ENCODE results near the gene ADCY1. TPM values are rescaled to one million over a fixed set of nuclear protein-coding genes. Genes with fewer than 3 reads are reported as not detected.

The ADCY1 gene
- total RNA-seq, 1 experiment from 2014 or later, result 0.71 TPM

DNA sequence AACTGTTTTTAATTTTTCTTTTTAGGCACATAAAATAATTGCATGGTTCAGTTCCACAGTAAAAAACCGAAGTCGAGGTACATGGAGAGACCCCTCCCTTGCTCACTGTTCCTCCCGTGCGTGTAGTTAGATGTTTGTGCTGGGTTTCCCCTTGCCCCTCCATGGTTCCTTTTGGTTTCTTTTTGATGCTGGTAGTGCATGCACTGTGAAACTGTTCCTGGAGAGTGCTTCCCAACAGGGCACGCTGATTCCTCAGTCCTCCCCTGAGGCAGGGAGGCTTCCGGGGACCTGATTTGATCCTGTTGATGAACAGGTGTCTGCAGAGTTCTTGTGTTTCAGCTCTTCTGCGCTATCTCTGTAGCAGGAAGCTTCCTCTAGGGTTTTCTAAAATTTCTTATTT, 69.5 kb downstream of the ADCY1 start:
- no peak for TF ChIP-seq EZH2 (IDR thresholded peaks at IDR 0.05; ENCODE audit: borderline replicate concordance, low read depth, low read length, poor library complexity, severe bottlenecking)
- TF ChIP-seq CTCF (conservative IDR thresholded peaks at IDR 0.05; ENCODE audit: low read depth, low read length), result no peak
- intact Hi-C loops (cut with micrococcal nuclease; ENCODE audit: unreplicated experiment), result no loop called here
- CTCF ChIA-PET, result no interaction called here
- no peaks in the 10 kb centered on the region for H3K36me3 ChIP-seq (ENCODE audit: insufficient read depth, low read length, poor library complexity, severe bottlenecking)
- H3K4me1 ChIP-seq (ENCODE audit: insufficient read depth, low read length, poor library complexity, severe bottlenecking), result no peaks in the 10 kb centered on the region
- BruUV-seq (replicated peaks), result no TSS peak
- no peaks in the 10 kb centered on the region for H3K9me3 ChIP-seq (ENCODE audit: low read depth, low read length, poor library complexity, severe bottlenecking)
- DNase-seq (ENCODE audit: low spot score), result no peak
- no peaks in the 10 kb centered on the region for H3K27me3 ChIP-seq (replicated peaks; ENCODE audit: insufficient read depth, low read depth, low read length, poor library complexity)
- POLR2A ChIA-PET (ENCODE audit: low non-redundant PET), result no interaction called here
- no peak overlapping the region for H3K27ac ChIP-seq (ENCODE audit: low read depth, low read length, poor library complexity, severe bottlenecking)
- H3K4me3 ChIP-seq (ENCODE audit: low read depth, low read length, poor library complexity, severe bottlenecking), result no peak overlapping the region

DNA sequence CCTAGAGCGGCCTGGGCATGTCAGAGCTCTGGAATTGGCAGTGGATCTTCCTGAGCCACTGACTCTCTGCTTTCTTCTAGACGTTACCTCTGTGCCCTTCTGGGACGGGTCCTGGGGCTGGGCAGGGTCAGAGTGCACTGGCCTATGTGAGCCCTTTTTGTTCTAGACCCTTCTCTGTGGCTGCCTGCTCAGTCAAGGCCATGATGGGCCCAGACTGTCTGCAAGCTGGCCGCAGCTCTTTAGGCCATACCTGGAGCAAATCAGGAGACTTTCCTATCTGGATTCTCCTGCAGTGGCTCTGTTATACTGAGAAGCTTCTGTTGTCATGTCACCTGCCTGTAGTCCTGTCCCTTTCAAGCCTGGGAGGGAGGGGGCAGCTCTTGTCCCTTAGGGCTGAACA, 70.1 kb downstream of the ADCY1 start:
- ChIA-PET POLR2A (ENCODE audit: low non-redundant PET) (no interaction called here), CTCF (no interaction called here)
- Histone ChIP-seq H3K36me3 (ENCODE audit: insufficient read depth, low read length, poor library complexity, severe bottlenecking) (no peaks in the 10 kb centered on the region), H3K27ac (ENCODE audit: low read depth, low read length, poor library complexity, severe bottlenecking) (no peak overlapping the region), H3K4me1 (ENCODE audit: insufficient read depth, low read length, poor library complexity, severe bottlenecking) (no peaks in the 10 kb centered on the region), H3K27me3 (replicated peaks; ENCODE audit: insufficient read depth, low read depth, low read length, poor library complexity) (no peaks in the 10 kb centered on the region), H3K9me3 (ENCODE audit: low read depth, low read length, poor library complexity, severe bottlenecking) (no peaks in the 10 kb centered on the region), H3K4me3 (ENCODE audit: low read depth, low read length, poor library complexity, severe bottlenecking) (no peak overlapping the region)
- intact Hi-C loops (cut with micrococcal nuclease; ENCODE audit: unreplicated experiment), result no loop called here
- no peak for TF ChIP-seq CTCF (conservative IDR thresholded peaks at IDR 0.05; ENCODE audit: low read depth, low read length)
- TF ChIP-seq EZH2 (IDR thresholded peaks at IDR 0.05; ENCODE audit: borderline replicate concordance, low read depth, low read length, poor library complexity, severe bottlenecking), result no peak
- BruUV-seq (replicated peaks), result no TSS peak
- no peak for DNase-seq (ENCODE audit: low spot score)

DNA sequence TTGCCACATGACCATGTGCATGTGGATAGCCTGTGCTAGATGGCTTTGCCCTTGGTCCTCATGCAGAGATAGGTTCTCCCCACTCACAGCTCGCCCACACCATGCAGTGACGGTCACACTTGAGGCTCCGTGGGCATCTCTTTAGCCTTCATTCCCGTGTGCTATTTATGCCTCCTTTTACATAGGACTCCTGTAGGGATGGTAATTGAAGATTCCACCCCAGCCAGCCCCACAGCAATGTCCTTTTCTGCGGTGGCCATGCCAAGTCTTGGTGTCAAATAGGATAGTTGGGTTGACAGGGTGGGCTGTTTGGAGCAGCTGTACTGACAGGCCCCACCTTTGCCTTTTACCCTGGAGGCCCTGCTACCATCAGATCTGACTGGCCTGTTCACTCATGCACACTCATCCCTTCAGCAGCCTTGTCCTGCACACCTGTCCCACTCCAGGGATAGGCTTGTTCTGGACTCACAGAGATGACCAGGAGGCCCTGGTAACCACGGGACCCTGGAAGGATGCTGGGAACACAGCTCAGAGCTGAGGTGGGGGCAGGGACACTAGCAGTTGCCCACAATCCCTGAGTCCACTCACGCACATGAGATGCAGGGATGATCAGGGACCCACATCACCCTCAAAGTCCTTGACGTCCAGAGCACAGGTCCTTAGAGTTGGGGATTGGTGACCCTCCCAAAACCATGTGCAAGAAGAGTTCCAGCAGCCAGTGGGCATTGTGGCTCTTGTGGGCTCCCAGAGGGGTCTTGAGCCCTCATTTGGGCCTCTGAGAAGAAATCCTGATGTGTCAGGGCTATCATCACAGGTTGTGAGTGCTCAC, 71.2 kb downstream of the ADCY1 start:
- ChIA-PET CTCF (no interaction called here), POLR2A (ENCODE audit: low non-redundant PET) (no interaction called here)
- Histone ChIP-seq H3K9me3 (ENCODE audit: low read depth, low read length, poor library complexity, severe bottlenecking) (no peaks in the 10 kb centered on the region), H3K36me3 (ENCODE audit: insufficient read depth, low read length, poor library complexity, severe bottlenecking) (no peaks in the 10 kb centered on the region), H3K27me3 (replicated peaks; ENCODE audit: insufficient read depth, low read depth, low read length, poor library complexity) (no peaks in the 10 kb centered on the region), H3K4me1 (ENCODE audit: insufficient read depth, low read length, poor library complexity, severe bottlenecking) (no peaks in the 10 kb centered on the region), H3K4me3 (ENCODE audit: low read depth, low read length, poor library complexity, severe bottlenecking) (no peak overlapping the region), H3K27ac (ENCODE audit: low read depth, low read length, poor library complexity, severe bottlenecking) (no peak overlapping the region)
- DNase-seq (ENCODE audit: low spot score), result no peak
- TF ChIP-seq EZH2 (IDR thresholded peaks at IDR 0.05; ENCODE audit: borderline replicate concordance, low read depth, low read length, poor library complexity, severe bottlenecking), result no peak
- no peak for TF ChIP-seq CTCF (conservative IDR thresholded peaks at IDR 0.05; ENCODE audit: low read depth, low read length)
- intact Hi-C loops (cut with micrococcal nuclease; ENCODE audit: unreplicated experiment), result no loop called here
- no TSS peak for BruUV-seq (replicated peaks)

All from A673 (cell line).